ENCODE results near the gene SLC22A31.
"Not testable (repeated sequence)": the region's sequence is repeated elsewhere in the genome, so short reads cannot be mapped to it uniquely, and the experiment has no call there.

SLC22A31 gene

DNA sequence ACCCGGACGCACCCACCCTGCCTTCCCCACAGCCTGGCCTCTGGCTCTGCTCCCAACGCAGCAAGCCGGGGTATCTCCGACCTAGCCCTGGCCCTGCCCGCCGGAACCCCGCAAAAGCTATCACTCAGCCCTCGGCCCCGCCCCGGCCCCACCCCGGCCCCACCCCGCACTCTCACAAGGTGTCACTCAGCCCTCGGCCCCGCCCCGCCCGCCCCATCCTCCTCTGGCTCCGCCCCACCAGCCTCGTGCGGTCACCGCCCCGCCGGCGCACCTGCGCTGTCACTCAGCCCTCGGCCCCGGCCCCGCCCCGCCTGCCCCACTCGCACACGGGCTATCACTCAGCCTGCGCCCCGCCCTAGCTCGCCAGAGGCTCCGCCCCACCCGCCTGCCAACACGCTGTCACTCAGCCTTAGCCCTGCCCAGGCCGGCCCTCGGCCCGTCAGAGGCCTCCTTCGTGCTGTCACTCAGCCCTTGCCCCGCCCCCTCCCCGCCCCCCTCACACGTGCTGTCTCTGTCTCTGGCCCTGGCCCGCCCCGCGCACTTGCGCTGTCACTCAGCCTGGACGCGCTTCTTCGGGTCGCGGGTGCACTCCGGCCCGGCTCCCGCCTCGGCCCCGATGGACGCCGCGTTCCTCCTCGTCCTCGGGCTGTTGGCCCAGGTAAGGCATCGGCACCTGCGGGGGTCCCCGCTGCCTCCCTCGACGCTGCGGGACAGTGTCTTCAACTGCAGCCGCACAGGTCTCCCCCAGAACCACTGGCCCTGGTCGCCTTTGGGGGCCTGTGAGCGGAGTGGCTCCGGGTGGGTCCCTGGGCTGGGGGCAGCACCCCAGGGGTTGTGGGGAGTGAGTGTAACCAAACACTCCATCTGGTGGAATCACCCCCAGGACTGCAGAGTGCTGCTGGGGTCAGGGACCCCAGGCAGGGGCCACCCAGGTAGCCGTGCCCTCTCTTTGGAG, 28.8 kb downstream of the SLC22A31 start, which contains the start of gene CDH15:
TSS of gene CDH15 (plus strand) at position 533 of the 955 bp plus-strand sequence. CDS start at position 617, 84 bp downstream.
- intact Hi-C loops (cut with DNase I), result loop anchor here (10.0 kb wide), 1 partner anchor 537 kb away; the partner anchor contains the start of gene IL17C
- peak; percentile 66 to 98 (median 84) for DNase-seq

DNA sequence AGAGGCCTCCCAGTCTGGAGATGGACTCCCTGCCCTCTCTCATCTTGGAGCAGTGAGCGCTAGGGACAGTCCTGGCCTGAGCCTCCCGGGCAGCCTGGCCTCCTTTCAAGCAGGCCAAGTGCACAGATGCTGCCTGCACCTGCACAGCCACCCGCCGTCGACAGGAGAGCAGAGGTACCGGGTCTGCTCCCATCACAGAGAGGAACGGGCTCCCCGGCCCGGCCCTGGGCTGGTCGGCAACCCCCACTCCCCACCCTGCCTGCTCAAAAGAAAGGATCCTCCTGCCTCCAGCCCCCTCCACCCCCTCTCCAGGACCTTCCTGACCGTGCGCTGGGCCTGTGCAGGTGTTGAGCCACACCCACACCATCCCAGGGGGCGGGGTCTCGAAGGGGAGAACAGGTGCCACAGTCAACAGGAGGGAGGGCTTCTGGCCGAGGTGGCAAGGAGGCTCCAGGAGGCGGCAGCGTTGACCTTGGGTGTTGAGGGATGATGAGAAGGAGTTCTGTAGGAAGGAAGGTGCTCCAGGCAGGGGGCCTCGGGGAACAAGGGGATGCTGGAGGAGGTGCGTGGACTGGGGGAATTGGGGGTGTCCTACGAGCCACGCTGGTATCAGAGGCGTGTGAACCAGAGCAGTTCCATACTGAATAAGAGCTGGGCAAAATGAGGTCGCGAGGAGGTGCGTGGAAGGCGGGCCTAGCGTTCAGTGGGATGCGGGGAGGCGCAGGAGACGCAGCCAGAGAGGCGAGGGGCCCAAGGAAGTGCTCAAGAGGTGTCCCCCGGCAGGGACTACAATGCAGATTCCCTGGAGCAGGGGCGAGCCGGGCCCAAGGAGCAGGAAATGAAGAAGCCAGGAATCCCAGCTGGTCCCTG, 29.8 kb downstream of the SLC22A31 start:
- intact Hi-C loops (cut with DNase I), result loop anchor here (10.0 kb wide), 1 partner anchor 536 kb away; the partner anchor contains the start of gene IL17C
- DNase-seq, result no peak

DNA sequence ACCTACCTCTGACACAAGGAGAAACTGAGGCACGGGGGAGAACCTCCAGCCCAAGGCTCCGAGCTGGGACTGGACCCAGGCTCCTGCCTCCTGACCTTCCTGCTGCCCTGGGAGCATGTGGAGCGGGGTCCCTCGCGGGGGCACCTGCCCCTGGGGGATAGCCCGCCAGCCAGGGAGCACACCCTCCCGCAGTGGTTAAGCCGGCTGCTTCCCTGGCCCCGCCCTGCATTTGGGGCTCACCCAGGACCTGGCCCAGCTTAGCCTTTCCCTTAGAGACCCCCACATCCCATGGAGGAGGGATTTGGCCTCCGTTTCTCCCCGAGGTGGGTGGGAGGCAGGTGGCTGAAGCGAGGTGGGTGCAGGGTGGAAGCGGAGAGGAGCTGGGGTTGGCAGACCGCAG, 30.6 kb downstream of the SLC22A31 start:
- no peak for DNase-seq
- intact Hi-C loops (cut with DNase I), result loop anchor here (5.0 to 10.0 kb wide), 2 partner anchors 432 to 535 kb away; partner anchors contain the start of gene IL17C

DNA sequence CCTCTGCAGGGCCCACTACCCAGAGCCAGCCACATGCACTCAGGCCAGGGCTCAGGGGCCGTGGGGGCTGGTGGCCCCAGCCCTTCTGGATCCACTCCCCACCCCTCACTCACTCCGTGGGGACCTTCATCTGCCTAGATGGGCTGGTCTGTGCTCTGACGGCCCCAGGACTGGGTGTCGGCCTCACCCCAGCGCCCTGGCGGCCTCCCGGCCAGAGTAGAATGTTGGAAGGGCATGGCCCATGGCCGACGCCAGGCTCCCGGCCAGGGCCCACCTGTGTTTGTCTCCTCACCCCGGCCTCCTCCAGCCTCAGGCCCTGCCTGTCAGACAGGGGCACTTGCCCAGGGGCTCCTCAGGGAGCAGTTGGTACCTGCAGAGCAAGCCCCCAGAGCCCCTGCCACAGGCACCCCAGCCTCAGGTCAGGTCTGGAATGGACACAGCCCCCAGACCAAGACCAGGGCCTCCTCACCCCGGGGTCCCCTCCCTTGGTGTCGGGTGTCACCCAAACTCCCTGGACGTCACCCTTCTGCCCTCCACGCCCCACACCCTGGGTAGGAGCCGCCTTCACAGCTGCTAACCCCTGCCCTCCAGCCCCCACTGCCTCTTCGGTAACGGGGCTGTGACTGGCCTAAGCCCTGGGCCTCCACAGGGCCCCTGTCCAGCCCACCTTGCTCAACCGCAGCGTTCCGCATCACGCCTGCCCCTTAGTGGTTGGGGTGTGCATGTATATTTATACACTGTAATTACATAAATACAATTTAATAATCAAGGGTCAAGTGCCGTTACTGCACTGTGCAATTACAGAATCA, 31.8 kb downstream of the SLC22A31 start:
- DNase-seq, result no peak
- intact Hi-C loops (cut with DNase I), result loop anchor here (5.0 kb wide), 1 partner anchor 431 kb away; no protein-coding TSS in a partner anchor

DNA sequence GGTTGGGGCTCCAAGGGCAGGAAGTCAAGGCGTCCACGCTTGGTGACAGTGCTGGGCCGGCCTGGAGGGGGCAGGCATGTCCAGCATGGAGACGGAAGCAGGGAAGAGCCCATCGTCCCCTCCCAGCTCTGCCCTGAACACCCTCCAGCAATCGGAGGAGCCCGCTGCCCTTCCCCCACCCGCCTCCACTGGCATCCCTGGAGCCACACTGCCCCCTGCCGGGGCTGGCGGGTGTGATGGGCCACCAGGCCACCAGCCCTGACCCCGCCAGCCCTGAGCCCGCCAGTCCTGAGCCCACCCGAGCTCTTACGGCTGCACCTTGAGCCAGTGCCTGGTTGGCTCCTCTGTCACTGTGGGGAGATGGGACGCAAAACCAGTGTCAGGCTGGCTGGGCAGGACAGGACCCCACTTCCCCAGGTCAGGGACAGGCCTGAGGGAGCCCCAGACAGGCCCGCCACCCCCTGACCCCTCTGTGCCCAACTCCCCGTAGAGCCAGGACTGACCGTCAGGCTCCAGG, 32.9 kb downstream of the SLC22A31 start:
- DNase-seq, result peak; percentile 66 to 97 (median 82)
- intact Hi-C loops (cut with DNase I), result loop anchor here (2.0 to 5.0 kb wide), 2 partner anchors 225 to 430 kb away; no protein-coding TSS in a partner anchor

DNA sequence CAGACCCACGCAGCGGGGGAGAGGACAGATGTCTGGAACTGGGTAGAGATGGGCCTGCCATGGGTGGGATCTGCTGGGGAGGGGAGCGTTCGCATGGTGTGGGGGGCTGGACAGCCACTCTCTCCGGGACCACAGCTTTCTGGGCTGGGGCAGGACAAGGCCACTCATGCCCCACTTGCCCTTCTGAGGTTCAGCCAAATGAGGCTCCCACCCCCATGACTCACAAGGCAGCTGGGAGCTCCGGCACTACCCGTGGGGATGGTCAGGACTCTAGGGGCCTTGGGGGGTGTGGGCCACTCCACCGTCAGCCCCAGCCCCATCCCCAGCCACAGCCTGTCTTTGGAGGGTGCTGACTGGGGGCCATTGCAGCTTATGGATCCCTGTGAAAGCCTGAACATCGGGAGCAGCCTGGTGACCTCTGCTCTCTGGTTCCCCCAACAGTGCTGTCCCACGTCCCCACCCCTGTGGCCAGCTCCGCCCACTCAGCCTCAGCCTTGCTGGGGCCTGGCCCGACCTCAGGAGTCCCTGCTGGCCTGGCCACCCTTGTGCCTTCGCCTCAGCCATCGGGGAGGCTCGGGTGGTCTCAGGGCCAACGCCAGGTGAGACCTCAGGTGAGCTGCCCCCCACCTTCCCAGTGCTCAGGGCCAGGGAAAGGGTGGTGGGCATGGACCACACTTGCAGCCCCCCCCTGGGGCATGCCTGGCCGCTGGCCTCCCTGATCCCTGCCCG, 33.5 kb downstream of the SLC22A31 start:
- intact Hi-C loops (cut with DNase I), result loop anchor here (2.0 to 5.0 kb wide), 2 partner anchors 224 to 430 kb away; no protein-coding TSS in a partner anchor
- DNase-seq, result no peak

DNA sequence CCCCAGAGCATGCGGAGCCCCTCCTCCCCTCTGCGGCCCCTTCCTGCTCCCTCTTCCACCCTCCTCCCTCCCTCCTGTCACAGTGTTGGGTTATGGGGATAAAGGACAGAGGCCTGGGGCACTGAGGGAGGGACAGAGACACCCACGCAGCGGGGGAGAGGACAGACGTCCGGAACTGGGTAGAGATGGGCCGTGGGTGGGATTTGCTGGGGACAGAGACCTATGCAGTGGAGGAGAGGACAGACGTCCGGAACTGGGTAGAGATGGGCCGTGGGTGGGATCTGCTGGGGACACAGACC, 34.7 kb downstream of the SLC22A31 start:
- not testable (repeated sequence) for DNase-seq
- intact Hi-C loops (cut with DNase I), result loop anchor here (5.0 kb wide), 1 partner anchor 428 kb away; no protein-coding TSS in a partner anchor

DNA sequence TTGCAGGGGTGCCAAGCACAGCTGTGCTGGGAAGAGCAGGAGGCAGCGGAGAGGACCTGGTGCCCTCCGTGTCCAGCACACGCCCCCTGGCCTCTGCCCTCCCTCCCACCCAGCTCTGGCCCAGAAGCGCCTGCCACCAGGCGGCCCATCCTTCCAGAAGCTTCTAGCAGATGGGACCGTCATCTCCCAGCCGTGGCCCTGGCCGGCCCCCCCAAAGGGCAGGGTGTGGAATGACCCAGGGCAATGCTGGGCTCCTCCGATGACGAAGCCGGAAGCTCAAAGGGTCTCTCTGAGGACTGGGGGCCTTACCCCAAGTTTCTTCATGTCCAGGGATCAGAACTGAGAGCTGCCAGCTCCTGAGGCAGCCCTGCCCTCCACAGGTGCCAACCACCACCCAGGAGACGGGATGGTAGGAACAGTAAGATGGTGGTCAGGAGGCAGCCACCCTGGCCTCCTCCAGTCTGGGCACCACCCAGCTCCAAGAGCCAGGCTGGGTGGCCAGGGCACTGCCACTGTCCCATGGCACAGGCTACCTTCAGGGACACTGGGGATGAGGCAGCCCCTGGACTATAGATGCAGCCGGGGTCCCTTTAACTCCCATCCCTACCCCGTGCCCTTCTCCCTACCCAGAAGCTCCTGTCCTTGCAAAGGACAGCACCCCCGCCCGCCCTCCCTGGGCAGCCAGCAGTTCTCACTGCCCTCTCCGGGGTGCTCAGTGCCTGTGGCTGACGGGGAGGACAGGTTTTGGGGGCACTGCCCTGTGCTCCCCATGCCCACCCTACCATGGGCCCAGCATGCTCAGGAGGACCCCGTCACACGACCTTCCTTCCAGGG, 35.3 kb downstream of the SLC22A31 start:
- intact Hi-C loops (cut with DNase I), result loop anchor here (5.0 kb wide), 1 partner anchor 428 kb away; no protein-coding TSS in a partner anchor
- DNase-seq, result no peak

DNA sequence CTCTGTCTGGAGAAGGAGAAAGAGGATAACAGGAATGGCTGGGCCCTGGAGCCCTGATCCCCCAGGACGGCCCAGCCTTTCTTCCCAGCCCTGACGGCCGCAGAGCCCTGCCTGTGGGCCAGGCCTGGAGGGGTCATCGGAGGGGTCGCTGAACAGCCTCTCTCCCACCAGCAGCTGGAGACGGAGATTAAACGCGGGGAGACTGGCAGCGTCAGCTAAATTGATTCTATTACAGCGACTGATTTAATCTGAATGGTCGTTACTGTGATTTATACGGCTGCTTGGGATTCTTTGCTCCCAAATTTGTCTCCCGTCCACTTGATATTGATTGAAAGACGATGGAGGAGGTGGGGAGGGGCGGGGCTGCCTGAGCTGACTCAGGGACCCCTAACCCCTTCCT, 35.9 kb downstream of the SLC22A31 start:
- no peak for DNase-seq
- intact Hi-C loops (cut with DNase I), result no loop called here

DNA sequence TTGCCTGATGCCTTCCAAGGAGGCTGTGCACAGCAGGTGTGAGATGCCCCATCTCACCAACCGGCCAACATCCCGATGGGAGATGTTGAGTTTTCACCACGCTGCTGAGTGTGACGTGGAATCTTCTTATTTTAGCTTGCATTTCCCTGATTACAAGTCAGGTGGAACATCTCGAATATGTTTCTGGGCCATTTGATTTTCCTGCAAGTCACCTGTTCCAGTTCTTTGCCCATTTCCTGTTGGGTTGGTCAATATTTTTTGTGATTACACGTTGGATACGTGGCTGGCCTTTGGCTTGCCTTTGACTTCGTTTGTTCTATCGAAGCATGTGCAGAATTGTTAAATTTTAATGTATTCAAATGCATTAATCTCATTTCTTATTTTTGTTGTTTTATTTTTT, 37.0 kb downstream of the SLC22A31 start:
- intact Hi-C loops (cut with DNase I), result no loop called here
- no peak for DNase-seq

DNA sequence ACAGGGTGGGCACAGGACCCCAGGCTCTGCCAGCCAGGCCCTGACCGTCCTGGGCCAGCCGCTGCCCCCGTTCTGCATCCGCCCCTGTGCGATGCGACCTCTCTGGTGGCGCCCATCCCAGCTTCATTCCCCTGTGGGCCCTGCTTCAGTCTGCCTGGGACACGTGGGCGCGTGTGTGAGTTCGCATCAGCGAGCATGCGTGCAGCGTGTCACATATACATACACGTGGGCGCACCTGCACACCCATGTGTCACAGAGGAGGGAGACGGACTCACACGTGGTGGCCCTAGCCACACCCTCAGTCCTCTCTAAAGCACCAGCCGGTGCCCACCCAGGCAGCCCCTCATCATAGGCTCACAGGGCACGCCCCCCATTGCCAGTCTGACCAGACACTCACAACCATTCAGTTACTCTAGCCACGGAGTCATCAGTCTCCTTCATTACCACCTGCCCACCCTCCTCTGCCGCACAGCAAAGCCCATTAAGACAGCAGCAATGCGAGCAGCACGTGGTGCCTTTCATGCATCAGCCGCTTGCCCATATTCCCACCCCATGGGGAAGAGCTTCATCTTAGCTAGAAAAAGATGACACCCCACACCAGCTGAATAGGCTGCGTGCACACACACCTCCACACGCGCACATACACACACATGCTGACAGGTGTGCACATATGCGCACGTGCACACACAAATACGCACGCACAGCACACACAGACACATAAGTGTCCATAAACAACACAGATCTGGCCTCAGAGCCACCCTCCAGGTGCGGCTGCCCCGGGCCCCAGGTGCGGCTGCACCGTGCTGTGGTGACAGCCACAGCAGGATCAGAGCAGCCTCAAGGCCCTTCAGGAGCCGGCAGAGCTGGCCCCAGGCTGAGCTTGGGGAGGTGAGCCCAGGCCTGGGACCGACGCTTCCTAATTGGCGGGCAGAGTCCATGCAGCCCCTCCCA, 38.3 kb downstream of the SLC22A31 start:
- intact Hi-C loops (cut with DNase I), result no loop called here
- DNase-seq, result no peak

DNA sequence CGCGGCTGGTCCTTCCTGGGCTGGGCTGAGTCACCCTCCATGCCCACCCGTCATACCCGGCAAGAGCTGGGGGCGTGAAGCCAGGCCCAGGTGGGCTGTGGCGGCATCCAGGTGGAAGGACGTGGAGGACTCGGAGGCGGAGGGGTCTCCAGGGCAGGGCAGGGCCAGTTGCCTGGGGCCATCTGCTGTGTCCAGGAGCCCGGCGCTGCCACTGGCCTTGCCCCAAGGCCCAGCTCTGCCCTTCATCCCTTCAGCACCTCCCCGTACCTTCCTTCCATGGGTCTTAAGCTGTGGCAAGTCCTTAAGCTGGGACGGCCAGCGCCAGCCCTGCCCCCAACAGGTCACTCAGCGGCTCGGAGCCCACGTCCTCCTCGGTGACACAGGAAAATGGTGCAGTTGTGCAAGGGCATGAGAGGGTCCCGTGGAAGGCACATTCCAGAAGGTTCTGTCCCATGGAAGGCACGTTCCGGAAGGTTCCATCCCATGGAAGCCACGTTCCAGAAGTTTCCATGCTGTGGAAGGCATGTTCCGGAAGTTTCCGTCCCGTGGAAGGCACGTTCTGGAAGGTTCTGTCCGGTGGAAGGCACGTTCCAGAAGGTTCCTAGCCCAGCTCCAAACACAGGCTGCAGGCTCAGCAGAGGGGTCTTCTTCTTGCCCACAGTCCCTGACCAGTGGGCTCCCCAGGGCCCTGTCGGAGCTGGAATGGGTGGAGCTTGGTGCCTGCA, 39.2 kb downstream of the SLC22A31 start:
- DNase-seq, result no peak
- intact Hi-C loops (cut with DNase I), result no loop called here

DNA sequence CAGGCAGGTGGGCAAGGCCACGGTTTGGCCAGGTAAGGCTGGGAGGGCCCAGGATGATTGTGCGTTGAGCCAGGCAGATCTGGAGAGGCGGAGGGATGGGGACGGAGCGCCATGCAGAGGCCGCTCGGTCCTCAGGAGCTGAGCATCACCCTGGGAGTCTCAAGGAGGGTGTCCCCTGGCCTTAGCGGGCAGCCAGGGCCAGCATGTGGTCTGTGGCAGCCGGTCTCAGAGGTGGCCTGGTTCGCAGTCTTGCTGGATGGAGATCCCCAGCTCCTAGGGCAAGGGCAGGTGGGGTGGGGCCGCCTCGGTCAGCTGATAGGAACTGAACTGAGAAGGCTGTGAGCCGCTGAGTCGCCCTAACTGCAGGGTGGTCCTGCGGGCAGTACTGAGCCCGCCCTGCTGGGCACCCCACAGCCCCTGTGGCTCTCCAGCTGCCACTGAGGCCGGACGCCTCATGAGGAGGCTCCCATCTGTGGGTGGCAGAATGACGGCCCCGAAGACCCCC, 40.4 kb downstream of the SLC22A31 start:
- DNase-seq, result no peak
- intact Hi-C loops (cut with DNase I), result no loop called here

DNA sequence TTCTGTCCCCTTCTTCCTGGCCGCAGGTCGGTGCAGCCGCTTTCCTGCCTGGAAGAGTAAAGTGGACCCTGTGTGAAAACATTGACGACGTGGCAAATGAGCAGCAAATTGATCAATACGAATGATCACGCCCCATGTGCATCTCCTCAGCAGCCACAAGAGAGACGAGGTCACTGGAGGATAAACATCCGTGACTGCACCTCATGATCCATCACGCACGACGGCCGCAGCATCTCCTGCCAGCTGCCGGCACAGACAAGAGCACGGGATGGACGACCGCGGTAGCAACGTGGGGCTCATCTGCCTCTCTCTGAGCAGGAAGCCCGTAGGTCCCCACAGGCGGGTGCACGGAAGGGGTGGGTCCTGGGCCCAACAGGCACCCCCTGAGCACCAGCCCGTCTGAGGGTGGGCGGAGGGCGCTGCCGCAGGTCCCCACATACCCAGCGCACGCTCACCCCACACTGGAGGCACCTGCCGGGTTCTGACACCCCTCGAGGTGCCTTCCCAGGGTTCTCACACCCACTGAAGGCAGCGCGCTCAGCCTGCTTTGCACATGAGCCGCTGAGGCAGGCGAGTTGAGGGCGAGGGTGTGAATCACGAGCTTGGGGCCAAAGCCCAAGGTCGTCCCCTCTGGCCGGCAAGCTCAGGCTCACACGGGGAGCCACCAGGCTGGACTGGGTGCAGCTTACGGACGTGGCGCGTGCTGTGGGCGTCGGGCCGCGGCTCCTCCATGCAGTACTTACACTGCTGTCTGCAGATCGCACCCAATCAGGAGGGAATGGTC, 41.1 kb downstream of the SLC22A31 start:
- intact Hi-C loops (cut with DNase I), result no loop called here
- DNase-seq, result no peak

DNA sequence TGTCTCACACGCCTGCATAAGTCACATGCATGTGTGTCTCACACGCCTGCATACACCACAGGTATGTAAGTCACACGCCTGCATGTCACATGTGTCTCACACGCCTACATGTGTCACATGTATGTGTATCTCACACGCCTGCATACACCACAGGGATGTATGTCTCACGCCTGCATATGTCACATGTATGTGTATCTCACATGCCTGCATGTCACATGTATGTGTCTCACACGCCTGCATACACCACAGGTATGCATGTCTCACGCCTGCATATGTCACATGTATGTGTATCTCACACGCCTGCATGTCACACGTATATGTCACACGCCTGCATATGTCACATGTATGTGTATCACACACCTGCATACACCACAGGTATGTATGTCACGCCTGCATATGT, 42.6 kb downstream of the SLC22A31 start:
- intact Hi-C loops (cut with DNase I), result no loop called here
- no peak for DNase-seq
